SHP77 treated with DMSO at 0.1 percent for 48 hours (cell line): ENCODE data around the gene TGFB2.

Source experiments
- DNase-seq: peaks from one replicate; lab custom pipeline; 2025; lab: John Stamatoyannopoulos, UW

Gene TGFB2

DNA sequence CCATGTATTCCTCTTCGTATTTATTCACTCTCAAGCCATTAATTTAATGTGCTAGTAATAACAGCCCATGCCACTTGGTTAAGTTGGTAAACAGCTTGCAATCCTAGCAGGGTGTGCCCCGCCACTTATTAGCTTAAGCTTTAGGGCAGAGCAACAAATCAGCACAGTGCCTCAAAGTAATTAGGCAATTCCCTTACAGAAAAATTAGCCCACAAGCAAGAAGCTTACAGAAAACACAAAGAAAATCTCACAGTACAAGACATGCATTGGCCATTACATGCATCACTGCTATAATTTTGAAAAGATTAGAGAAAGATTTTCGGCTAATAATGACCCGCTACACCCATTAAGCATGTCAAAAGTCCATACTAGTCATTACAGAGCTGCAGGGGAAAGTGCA is 47.6 kb downstream of the TGFB2 start:
- no peak for DNase-seq

DNA sequence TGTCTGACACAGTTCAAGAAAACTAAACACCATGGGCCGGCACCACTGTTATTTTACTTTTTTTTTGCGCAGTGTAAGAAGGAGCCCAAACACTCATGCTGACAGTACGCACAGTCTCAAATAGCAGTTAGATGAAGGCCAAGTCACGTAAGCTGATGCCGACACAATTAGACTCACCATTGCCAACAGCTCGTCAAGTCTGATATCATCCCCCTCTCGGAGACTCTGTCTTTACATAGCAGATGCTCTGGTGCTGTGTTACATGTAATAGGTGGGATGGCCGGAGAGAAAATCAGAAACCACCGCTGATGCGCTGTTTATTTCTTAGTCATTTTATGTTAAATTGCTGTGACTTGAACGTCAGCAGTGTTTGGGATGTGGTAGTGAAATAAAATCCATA is 49.3 kb downstream of the TGFB2 start:
- DNase-seq, result no peak

DNA sequence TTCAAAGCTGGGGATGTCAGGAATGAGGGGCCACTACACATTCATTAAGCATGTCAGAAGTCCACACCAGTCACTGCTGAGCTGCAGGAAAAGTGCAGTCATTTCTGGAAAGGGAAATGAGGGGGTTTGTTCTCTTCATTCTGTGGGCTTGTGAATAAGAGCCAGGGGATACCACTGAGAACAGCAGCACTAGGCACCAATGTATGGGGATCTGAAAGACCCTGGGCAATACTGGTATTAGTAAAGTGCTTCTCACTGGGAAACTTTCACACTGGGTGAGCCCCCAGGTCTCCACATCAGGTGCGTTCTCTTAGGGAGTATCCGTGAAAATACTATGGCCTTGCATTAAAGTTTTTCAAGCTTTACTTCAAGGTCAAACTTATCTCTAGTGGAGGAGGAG is 49.9 kb downstream of the TGFB2 start:
- no peak for DNase-seq

DNA sequence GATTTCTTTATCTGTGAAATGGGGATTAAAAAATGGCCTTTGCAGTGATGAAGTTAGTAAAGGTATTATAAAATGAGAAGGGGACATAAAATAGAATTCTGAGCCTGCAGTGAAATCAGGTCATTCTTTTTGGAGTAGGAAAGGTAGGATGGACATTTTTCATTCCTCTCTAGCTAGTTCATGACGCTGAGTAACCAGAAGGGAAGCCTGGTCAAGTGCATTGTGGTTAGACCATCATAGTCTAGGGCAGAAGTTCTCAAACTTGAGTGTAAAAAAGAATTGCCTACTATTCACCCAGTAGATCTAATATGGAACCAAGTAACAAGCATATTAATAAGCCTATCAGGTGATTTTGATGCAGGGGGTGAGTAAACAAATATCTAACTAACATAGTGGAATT is 50.8 kb downstream of the TGFB2 start:
- no peak for DNase-seq

DNA sequence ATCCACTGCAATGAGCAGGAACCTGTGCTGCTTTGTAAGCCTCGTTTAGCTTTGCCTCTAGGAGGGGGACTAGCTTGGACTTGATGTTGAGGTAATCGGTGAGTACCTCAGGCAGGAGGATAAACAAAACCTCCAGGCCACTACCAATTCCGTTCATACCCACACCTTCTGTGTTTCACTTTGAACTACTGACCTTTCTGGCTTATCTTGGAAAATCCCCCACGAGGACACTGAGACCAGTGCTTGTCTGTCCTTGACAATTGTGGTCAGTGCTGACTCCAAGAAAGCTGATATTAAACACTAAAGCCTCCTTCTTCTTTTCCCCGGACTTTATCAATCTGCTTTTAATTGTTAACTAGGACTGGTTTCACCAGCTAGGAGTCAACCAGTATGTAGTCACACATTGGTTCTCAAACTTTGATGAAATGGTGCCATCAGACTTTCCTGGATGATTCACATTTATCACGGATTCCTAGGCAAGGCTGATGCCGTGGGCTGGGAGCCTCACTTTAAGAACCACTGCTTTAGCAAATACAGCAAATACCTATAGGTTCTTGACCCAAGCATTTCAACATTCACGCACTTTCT is 52.7 kb downstream of the TGFB2 start:
- no peak for DNase-seq

DNA sequence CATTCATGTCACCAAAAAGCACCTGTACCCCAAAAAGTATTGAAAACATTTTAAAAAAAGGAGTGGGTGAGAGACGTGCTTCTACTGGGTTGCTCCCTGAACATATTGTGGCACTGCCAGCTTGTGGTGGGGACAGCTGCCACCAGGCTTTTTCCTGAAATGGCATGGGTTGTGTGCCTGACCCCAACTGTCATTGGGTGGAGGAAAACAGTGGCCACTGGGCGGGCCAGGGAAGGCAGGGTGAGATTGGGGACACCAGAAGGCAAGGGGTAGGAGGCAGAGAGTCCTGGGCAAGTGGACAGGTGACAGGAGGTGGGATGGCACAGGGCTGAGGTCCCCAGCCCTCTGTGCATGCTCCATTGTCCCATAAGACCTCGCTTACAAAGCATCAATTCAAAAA is 55.5 kb downstream of the TGFB2 start:
- DNase-seq, result no peak

DNA sequence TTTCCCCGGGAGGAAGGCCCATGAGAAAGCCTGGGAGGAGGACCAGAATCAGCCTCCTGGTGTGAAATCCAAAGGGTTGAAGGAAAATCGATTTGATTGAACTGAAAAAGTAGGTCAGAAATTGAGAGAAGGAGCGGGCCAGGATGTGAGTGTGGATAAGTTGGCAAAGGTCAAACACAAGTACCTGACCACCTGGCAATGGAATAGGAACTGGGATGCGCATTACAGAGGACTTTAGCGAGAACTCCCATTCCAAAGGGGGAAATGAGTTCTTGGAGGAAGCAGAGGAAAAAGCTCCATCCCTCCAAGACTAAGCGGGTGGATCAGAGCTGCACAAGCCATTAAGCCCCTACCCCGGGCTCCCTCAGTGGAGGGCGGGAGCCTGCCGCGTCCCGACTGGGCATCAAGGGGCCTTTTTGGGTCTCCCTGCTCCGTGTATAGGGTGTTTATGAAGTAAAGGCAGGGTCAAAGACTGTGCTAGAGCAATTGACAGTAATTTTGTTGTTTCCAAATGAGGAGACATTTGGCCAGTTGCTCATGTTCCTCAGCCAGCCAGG is 56.4 kb downstream of the TGFB2 start:
- no peak for DNase-seq

DNA sequence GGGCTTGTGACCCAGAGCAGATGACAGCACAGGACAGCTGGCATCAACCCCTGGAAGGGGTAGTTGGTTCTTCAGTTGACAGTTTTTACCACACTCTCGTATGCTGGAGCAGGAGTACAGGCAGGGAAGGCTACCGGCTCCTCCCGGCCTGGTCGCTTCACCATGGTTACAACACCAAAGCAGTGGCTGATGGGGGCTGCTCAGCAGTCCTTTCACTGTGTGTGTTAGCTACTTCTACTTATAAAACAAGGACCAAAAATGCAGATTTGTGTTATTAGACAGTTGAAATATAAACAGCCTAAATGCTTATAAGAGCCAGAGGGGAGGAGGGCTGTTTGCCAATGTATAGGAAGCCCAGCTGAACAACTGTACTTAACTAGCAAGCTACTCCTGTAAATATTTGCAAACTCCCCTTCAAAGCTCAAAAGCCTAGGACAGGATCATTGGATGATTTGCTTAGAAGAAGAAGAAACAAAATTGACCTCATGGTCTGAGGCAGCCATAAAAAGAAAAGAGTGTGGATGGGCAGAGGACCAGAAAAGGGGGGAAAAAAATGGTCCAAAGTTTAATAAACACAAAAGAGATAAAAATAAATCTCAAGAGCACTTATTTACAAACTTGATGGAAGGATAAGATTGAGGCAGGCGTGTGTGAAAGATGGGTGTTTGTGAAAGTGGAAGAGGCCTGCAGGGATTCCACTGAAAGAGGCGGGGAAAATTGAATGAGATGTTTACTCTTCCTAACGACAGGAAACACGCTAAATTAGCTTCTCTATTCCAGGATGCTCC is 57.1 kb downstream of the TGFB2 start:
- DNase-seq, result peak; percentile 92

DNA sequence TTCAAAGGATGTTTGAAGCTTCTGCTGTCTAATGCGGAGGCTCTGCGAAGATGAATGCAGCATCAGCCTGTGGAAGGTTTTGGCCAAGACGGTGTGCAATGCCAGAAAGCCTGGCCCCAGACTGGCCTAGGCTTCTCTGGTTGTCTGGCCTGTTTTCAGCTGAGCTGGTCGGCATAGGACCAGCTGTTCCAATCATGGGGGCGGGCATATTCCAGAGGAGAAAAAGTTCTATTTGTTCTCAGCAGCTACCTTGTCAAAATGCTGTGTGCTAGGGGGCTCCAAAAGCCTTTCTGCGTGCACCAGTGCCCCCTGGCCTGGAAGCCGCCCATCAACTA is 57.6 kb downstream of the TGFB2 start:
- no peak for DNase-seq

DNA sequence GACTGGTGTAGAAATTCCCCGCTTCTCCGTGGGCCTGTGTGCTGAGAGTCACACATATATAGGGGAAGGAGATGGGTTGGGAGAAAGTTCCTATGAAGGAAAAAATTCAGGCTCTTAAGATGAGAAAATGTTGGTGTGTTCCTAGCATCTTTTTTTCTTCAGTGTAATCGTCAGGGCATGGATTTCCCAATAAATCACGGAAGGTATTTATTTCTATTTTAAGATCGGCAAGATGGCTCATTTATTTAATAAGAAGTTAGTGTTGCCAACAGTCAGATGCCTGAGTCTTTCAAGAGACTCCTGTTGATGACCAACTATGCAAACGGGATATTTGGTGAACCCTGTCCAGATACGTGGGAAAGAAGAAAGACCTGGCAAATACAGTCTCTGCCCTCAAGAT is 58.2 kb downstream of the TGFB2 start:
- no peak for DNase-seq

DNA sequence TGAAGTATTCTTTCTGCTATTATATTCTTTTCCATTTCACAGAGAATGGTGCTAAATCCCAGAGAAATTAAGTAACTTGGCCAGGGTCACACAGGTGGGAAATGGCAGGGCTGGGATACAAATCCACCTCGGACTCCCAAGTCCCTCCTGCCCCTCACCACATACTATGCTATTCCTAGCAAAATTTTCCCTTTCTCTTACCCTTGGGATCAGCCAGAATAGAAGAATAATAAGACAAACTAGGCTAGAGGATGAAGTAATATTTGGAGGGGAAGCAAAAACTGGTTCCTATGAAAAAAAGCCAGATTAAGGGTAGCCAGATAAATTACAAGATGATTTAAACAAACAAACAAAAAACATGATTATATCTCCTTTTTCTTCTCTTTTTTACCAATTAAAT is 62.5 kb downstream of the TGFB2 start:
- no peak for DNase-seq

DNA sequence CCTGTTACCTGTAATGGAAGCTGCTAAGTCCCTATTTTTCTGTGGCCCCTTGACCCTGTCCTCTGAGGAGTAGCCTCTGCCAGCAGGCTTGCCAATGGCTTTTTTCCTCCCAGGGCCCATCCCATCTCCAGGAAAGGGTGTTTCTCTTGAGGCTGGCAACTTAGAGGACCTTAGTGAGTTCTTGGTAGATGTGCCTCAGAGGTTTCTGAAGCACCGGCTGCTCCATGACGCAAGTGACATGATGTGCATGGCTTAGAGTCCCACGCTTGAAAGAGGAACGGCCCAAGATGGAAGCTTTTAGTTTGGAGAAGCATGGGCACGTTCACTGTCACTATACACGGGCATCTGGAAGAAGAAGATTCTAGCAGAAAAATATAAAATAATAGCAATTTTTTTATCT is 63.0 kb downstream of the TGFB2 start:
- DNase-seq, result no peak

DNA sequence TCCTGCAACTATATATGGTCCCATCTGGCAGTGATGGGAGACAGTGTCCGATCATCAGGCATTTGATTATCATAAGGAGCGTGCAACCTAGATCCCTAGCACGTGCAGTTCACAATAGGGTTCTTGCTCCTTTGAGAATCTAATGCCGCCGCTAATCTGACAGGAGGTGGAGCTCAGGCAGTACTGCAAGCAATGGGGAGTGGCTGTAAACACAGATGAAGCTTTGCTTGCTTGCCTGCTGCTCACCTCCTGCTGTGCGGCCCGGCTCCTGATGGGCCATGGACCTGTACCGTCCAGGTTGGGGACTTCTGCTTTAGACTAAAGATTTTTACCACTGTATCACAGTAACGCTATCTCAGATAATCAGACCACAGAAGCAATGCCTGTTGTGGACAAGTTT is 63.8 kb downstream of the TGFB2 start:
- DNase-seq, result no peak

DNA sequence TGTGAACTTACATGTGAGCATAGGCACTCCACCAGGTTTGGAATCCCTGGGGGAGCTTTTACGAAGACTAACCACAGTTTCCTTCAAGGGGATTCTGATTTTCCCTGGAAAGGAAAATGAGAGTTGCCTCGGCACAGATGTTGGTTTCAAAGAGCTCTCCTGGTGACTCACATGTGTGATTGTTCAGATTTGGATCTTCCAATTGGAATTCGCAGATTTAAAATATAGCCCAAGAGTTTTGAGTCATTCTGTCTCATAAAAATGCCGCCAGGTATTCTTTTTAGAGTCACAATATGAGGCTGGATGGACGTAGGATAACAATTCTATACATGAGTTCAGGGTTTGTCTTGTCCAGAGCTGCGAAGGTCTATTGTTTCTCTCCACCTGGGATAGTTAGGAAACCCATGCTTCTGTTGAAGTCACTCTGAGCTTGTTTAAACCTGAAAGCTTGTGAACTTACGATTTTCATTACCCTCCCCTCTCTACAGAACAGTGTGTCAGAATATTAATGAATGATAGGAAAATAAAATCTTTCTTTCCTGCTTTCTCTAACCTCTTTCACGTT is 64.9 kb downstream of the TGFB2 start:
- DNase-seq, result no peak

DNA sequence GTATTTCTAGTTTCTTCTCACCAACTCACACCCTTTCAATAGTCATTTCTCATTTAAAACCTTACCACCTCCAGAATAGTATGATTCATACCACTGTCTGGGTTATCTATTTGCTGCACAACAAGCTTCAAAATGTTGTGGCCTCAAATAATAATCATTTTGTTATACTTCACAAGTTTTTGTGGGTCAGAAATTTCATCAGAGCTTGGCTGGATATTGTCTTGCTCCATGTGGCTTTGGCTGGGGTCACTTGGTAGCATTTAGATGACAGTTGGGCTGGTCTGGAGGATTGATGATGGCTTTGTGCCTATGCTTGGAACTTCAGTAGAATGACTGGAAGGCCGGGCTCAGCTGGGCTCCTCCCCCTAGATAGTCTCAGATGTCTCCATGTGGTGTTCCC is 66.0 kb downstream of the TGFB2 start:
- no peak for DNase-seq

DNA sequence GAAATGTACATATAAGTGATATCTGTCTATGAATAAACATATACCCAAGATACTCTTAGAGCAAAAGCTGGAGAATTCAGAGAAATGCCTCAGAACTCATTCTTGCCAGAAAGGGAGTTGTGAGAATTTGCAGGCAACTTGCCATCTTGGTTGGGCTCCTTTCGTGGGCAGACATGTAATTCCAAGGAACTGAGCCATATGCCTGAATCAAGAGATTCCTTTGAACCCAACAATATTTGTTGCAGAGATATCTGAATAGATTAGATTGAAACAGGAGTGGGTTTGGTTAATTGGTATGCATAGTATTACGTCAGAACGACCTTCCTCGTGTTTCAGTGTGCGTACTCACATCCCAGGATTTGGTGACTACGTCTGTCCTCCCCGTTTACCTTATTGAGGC is 67.0 kb downstream of the TGFB2 start:
- no peak for DNase-seq

DNA sequence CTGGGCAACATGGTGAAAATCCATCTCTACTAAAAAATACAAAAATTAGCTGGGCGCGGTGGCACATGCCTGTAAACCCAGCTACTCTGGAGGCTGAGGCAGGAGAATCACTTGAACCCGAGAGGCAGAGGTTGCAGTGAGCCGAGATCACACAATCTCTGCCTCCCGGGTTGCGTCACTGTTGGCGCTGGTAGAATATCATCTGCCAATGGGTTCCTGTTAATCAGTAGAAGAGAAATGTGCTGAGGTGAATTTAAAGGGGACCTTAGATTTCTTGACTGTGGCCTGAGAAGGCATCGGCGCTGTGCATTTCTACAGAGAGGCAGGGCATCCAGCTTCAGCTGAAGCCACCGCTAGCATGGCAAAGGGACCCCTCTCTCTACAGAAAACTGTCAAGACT is 68.0 kb downstream of the TGFB2 start:
- no peak for DNase-seq

DNA sequence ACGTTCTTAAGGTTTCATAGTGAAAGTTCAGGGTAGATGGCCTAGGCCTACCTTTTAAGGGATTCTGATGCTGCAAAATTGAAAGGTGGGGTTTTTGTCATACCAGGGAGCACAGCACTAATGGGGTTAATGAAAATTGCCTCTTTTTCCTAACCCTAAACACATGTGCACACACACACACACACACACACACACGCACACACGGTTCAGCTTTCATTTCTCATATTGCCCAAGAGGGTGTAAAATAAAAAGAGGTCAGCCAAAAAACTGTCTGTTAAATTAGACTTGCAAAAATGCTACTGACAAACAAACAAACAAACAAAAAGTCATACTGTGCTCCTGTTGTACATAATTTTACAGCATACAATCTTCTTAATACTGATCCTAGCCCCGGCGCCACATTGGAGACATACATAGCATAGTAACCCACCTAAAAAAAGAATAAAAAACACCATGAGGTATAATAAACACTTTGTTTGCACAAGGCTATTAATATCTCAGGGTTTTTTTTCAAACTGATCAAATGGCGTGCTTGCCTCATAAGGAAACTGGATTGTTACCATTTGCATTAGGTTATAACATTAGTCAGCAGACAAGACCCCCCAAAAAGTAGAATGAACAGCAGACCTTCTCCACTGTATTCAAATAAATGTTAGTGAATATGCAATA is 69.1 kb downstream of the TGFB2 start:
- no peak for DNase-seq

DNA sequence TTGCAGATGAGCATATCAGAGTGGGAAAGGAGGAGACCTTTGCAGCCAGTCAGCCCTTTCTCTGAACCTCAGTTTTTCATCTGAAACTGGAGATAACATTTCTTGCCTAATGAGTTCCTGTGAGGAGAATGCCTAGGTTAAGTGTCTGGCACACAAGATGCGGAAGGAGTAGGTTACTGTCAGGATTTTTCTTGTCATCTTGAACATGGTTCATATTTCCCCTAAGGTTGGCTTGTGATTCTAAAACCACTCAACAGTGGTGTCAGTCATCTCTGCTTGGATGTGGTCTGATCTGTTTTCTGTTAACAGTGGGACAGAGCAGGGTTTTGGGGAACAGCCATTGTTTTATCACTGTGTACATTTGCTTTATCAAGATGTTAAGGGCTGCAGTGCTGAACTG is 70.6 kb downstream of the TGFB2 start:
- DNase-seq, result no peak

DNA sequence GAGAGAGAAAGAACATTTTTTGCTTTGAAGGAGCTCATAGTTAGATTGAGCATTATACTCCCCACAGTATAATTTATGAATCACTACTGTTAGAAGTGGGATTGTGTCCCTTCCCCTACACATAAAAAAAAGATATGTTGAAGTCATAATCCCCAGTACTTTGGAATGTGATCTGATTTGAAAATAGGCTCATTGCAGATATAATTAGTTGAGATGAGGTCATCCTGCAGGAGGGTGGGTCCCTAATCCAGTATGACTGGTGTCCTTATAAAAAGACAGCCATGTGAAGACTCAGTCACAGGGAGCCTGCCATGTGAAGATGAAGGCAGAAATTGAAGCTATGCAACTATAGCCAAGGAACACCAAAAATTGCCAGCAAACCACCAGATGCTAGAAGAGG is 76.4 kb downstream of the TGFB2 start:
- no peak for DNase-seq

DNA sequence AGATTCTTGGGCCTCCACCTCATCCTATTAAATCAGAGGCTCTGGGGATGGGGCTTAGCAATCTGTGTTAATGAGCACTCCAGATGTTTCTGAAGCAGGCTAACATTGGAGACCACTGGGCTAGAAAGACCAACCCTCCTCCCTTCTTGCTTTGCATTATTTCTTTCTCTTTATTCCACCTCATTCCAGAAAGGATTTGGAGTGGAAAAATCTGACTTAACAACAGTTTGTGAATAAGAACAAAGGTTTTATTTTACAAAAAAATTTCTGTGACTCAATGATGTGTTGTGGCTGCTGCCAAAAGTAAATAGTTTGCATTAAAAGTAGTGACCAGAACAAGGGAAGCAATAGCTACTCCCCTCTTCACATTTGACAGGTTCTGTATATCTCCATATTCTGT is 79.4 kb downstream of the TGFB2 start:
- DNase-seq, result no peak

DNA sequence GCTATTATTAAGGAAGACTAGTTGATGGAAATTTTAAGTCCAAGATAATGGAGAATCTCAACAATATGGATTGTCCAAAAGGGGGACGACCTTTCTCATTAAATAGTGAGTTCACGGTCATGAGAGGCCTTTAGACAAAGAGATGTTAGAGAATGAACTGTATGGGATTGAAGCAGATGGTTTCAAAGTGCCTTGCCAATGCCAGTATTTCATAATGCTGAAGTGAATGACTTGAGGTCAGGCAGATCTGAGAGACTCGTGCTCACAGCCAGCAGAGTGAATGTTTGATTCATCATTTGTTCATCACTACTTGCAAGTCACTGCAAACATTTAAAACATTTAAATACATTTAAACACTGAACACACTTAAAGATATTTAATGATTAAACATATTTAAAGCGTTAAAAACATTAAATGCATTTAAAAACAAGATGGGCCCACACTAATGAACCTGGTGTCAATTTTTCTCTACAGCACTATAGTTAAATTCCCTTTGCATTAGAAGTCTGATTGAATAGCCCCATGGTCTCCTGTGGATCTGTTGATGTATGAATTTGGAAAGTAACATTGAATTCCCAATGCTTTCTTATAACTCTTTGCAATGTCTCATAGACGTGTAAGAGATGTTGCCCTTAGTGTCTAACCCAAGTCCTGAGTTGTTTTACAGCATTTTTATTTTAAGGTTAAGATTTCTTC is 80.7 kb downstream of the TGFB2 start:
- no peak for DNase-seq

DNA sequence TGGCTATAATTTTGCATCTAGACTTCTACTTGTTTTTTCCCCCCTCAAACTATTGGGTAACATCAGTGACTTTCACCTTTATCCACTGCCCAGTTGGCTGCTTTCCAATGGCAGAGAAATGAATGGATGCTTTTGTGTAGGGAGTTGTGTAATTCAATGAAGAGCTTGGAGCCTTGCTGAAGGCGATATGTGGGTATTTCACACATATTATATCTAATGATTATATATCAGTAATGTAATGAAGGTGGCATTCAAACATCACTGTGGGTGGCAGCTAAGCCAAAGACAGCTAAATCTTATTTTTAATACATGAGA is 81.2 kb downstream of the TGFB2 start:
- DNase-seq, result no peak
